ENCODE measurements around the gene RBMS1. TPM values are rescaled to one million over a fixed set of nuclear protein-coding genes. Genes with fewer than 3 reads are reported as not detected.
A peak's percentile ranks its signal among the peaks of the same experiment; 100 is the strongest.

Gene RBMS1
- total and polyA plus RNA-seq, 2 of the 4 experiments (the other 2 are of a cell fraction): 43.5 to 64.9 TPM

DNA sequence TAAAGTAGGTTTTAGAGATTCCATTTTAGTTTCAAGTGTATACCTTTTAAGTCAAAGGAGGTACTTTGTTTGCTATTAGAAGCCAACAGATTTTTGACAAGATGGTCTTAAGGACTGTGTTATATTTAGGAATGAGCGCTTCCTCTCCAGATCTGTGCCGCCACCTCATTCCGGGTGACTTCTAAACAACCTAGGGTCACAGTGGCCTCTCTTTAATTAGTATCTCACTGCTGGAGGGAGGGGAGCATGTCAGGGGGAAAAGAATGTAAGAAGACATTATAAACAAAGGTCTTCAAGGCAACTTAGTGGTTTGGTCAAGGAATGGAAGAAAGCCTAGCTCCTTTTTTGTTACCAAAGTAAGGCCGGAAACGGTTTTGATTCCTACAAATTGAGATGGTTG lies 67.0 kb downstream of the RBMS1 start:
- Histone ChIP-seq H2AFZ (replicated peaks; ENCODE audit: low read length, poor library complexity) (no peak overlapping the region), H4K20me1 (ENCODE audit: insufficient read depth, low read length) (no peaks in the 10 kb centered on the region), H2AK9ac (replicated peaks; ENCODE audit: low read depth, low read length, poor library complexity) (no peak overlapping the region), H3K79me1 (ENCODE audit: low read depth in 1 of 2, low read length in 2 of 2) (peaks cover 18 to 59% of the 10 kb centered on the region in 2 experiments), H3K9me1 (ENCODE audit: insufficient read depth, low read length) (peaks cover 4% of the 10 kb centered on the region; the same call in 1 of the 2 replicates), H3K36me3 (ENCODE audit: control insufficient read depth, insufficient read depth, low read length) (peaks cover 7% of the 10 kb centered on the region), H2AK5ac (ENCODE audit: low read depth, low read length) (peak overlapping the region; percentile 86), H3K9me3 (ENCODE audit: control insufficient read depth, insufficient read depth, low read length) (peaks cover 4% of the 10 kb centered on the region), H3K27me3 (ENCODE audit: control insufficient read depth, insufficient read depth, low read length) (no peaks in the 10 kb centered on the region), H3K4me3 (ENCODE audit: insufficient read depth, low read depth, low read length) (no peak overlapping the region), H2BK5ac (ENCODE audit: low read depth, low read length, poor library complexity, severe bottlenecking) (peak overlapping the region; percentile 74), H2BK20ac (ENCODE audit: low read depth, low read length) (0 out of 2 replicates have a peak overlapping the region, but pooled peaks have one; percentile 18), H3K9ac (ENCODE audit: low read depth, low read length) (no peak overlapping the region), H3K56ac (ENCODE audit: extremely low read depth, insufficient read depth, low read length) (no peak overlapping the region), H3K14ac (replicated peaks; ENCODE audit: low read depth, low read length) (no peak overlapping the region; the same call in 1 of the 2 replicates), H3K27ac (ENCODE audit: insufficient read depth, low read length) (peak overlapping the region; percentile 51; the same call in 1 of the 2 replicates), H4K91ac (ENCODE audit: insufficient read depth, low read depth, low read length) (no peak overlapping the region), H3K4ac (ENCODE audit: low read depth, low read length) (peak overlapping the region; percentile 14), H3K4me1 (ENCODE audit: control insufficient read depth, insufficient read depth, low read length) (peaks cover 11% of the 10 kb centered on the region), H3K4me2 (ENCODE audit: low read depth, low read length) (0 out of 2 replicates have a peak overlapping the region, but pooled peaks have one; percentile 1), H3K23ac (ENCODE audit: low read depth, low read length) (peak overlapping the region; percentile 29; the same call in 1 of the 2 replicates), H2BK15ac (ENCODE audit: low read depth, low read length) (peak overlapping the region; percentile 56; the same call in 1 of the 3 replicates), H4K8ac (ENCODE audit: low read depth in 2 of 2, low read length in 2 of 2) (0 out of 4 replicates have a peak overlapping the region, but pooled peaks of 1 of the 2 experiments have one; percentile 21), H3K18ac (ENCODE audit: low read depth, low read length) (peak overlapping the region; percentile 38; the same call in 1 of the 2 replicates), H4K5ac (ENCODE audit: low read depth, low read length) (peak overlapping the region; percentile 22; the same call in 1 of the 2 replicates), H2BK120ac (ENCODE audit: low read depth, low read length) (peak overlapping the region; percentile 39)
- no CpG with 5 or more reads among the region's 5 CpGs for WGBS, 2 experiments (ENCODE audit: extremely low coverage in 2 of 2, insufficient read length in 1 of 2)
- dilution Hi-C loops (cut with HindIII; ENCODE audit: low sequenced_read_pairs, unreplicated experiment) (no loop called here), in situ Hi-C loops (cut with MboI; ENCODE audit: low sequenced_read_pairs) (no loop called here), intact Hi-C loops (cut with micrococcal nuclease) (loop anchor here (1.0 to 5.0 kb wide), 3 partner anchors 66 to 544 kb away; partner anchors contain the start of gene RBMS1)
- BruUV-seq (replicated peaks): no TSS peak
- ChIA-PET CTCF (no interaction called here), POLR2A (ENCODE audit: unreplicated experiment) (interaction anchor here (0.7 kb wide), 1 partner anchor 1504 kb away, joined by 3 read pairs; no protein-coding TSS in a partner anchor)
- DNase-seq (no peak), ATAC-seq (ENCODE audit: low read depth) (no peak)
- TF ChIP-seq POLR2A (IDR thresholded peaks at IDR 0.05; ENCODE audit: low read depth, low read length) (no peak), NFE2L2 (IDR thresholded peaks at IDR 0.05; ENCODE audit: low read depth, low read length) (no peak), SMC3 (IDR thresholded peaks at IDR 0.05; ENCODE audit: low read depth, low read length) (no peak), RAD21 (IDR thresholded peaks at IDR 0.05; ENCODE audit: low read length) (no peak), MXI1 (IDR thresholded peaks at IDR 0.05; ENCODE audit: borderline replicate concordance, low read depth, low read length) (no peak), FOS (IDR thresholded peaks at IDR 0.05; ENCODE audit: low read depth, low read length) (no peak)
- TF ChIP-seq, protein P1, sequence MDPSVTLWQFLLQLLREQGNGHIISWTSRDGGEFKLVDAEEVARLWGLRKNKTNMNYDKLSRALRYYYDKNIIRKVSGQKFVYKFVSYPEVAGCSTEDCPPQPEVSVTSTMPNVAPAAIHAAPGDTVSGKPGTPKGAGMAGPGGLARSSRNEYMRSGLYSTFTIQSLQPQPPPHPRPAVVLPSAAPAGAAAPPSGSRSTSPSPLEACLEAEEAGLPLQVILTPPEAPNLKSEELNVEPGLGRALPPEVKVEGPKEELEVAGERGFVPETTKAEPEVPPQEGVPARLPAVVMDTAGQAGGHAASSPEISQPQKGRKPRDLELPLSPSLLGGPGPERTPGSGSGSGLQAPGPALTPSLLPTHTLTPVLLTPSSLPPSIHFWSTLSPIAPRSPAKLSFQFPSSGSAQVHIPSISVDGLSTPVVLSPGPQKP (IDR thresholded peaks at IDR 0.05; ENCODE audit: borderline replicate concordance, low read depth, low read length): no peak

All from IMR-90 (cell line).